Panc1 (cell line): ENCODE results near the gene UBE2E2.

ENCODE experiments used
- CTCF ChIP-seq: fragments of 450-650 bp; IDR thresholded peaks from 2 replicates; pipeline ENCODE4 v1.5.1; 2017; ENCODE audit warnings: mild to moderate bottlenecking
- POLR2AphosphoS5 ChIP-seq: IDR thresholded peaks from 2 replicates; pipeline ENCODE4 v1.6.1; 2012; ENCODE audit warnings: mild to moderate bottlenecking, low read depth, low read length, moderate library complexity
- REST ChIP-seq, 2 experiments: IDR thresholded peaks; 2 replicates each; pipeline ENCODE4 v1.6.1; 2011 to 2012; ENCODE audit warnings: low read depth in 2 of 2, control low read depth in 1 of 2, low read length in 1 of 2, mild to moderate bottlenecking in 1 of 2, moderate library complexity in 1 of 2; ENCODE audit not compliant: insufficient read depth in 1 of 2

- TF ChIP-seq CTCF (no peak), POLR2AphosphoS5 (no peak), REST (IDR thresholded peaks at IDR 0.05; ENCODE audit: insufficient read depth in 1 of 2, low read depth in 2 of 2, low read length in 1 of 2) (no peak)
These were observed 278.6 kb downstream of the UBE2E2 start for GRCh38 chr3:23481616-23482278.
